ENCODE data around the gene RTRAF.

GRCh38 chr14:52007637-52008036 lies 18.3 kb downstream of the RTRAF start:
- no peak for TF ChIP-seq POLR2A (IDR thresholded peaks at IDR 0.05)
- TF ChIP-seq, protein P1, sequence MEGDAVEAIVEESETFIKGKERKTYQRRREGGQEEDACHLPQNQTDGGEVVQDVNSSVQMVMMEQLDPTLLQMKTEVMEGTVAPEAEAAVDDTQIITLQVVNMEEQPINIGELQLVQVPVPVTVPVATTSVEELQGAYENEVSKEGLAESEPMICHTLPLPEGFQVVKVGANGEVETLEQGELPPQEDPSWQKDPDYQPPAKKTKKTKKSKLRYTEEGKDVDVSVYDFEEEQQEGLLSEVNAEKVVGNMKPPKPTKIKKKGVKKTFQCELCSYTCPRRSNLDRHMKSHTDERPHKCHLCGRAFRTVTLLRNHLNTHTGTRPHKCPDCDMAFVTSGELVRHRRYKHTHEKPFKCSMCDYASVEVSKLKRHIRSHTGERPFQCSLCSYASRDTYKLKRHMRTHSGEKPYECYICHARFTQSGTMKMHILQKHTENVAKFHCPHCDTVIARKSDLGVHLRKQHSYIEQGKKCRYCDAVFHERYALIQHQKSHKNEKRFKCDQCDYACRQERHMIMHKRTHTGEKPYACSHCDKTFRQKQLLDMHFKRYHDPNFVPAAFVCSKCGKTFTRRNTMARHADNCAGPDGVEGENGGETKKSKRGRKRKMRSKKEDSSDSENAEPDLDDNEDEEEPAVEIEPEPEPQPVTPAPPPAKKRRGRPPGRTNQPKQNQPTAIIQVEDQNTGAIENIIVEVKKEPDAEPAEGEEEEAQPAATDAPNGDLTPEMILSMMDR (IDR thresholded peaks at IDR 0.05), result no peak

Measured in gastroesophageal sphincter (tissue), 3 donors.